Measurements from ENCODE around the gene IFT88.

Gene IFT88

DNA sequence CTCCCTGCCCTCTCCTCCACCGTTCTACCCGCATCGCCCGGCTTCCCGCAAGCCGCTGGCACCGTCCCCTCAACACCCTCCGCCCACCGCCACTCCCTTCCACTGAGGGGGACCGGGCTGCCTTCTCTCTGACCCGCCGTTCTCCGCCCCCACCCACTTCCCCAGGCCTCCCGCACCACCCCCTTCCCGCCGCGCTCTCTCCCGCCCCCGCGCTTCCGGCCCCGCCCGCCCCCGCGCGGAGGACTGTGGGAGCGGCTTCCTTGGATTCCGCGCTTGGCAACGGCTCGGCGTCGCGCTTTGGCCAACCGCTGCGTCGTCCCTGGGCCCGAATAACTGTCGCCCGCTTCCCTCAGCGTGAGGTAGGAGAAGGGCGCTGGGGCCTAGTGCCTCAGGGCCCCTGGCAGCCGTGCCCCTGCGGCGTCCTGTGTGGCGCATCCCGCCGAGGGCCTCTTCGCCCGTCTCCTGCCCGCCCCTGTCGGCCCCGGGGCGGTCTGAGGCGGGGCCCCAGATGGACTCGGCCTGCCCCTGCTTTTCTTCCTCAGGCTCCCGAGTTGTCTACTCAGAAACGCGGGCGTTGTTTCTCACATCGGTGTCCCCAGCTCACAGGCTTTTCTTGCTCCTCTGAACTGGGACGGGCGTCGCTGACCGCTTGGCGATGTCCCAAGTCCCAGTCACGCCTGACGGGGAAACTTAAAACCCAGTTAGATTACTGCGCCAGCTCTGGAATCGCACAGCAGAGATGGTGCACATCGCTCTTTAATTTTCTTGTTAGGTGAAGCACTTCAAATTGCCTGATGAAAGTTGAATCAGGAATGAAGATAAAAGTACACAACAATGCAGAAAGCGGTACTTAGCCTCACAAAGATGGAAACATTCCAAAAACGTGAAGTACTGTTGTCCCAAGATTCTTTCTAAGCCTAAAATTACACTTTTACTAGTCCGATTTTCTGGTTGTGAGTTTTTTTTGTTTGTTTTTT is at the start of gene IFT88:
TSS of gene IFT88 (plus strand) at position 260 of the 977 bp plus-strand sequence. CDS start 7,229 bp downstream, outside the sequence.
- peak; percentile 85 for DNase-seq

- DNase-seq = no peak
Measured at GRCh38 chr13:20518660-20519100, 48.3 kb upstream of the IFT88 start.

- no peak for DNase-seq
Measured at GRCh38 chr13:20519875-20520274, 47.1 kb upstream of the IFT88 start.

DNA sequence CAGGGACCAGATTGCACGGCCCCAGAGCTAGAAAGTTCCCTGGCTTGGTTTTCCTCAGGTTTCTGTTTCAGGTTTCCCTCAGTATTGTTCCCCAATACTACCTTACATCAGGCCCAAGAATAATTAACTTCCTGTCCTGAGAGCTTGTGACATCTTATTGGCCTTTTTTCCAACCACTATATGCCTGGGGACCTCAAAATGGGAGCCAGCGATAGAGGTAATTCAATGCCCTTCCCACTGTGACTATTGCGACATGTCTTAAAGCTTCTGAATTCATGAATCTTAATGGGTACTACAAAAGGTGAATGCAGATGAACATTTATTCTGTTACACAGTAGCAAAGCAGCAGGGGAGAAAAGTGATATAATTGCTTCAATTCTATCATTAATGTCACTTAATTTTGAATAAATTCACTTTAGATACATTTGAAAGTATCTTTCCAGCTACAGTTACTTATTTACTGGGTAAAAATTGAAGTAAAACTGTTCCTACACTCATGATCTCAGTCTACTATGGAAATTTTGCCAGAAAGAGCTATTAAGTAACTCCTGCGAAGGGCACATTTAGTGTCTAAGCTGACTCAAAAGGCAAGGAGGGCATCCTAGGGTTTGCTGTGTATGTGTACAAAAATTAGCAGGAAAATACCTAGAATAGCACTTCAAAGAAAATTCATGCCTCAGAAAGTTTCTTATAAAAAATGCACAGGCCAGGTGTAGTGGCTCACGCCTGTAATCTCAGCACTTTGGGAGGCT is 45.4 kb upstream of the IFT88 start:
- peak; percentile 25 for DNase-seq

DNA sequence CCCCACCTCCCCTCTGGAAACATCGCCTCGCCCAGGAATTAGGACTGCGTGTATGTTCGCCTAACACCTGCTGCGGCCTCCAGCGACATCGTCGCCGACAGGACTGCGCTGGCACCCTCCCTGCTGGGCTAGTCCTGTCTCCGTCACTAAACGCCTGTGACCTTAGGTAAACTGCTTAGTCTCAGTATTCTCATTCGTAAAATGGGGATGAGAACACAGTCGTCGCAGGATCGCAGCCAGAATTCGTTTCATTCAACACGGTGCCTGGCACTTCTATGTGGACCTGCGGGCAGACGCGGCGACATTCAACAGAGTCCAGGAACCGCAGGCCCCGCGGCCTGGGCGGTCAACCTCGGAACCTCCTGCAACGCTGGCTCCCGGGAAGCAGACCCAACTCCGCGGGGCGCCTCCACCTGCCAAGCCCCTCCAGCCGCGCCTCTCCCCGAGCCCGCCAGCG is 41.8 kb upstream of the IFT88 start:
- peak; percentile 32 for DNase-seq

- DNase-seq = peak; percentile 90
Measured at GRCh38 chr13:20525601-20526544, 41.1 kb upstream of the IFT88 start, which contains the start of gene CRYL1. Gene CRYL1 (minus strand): TSS chr13:20525857. CDS start chr13:20525794, 63 bp downstream.

GRCh38 chr13:20526664-20527063 is 40.3 kb upstream of the IFT88 start:
- DNase-seq = no peak

- DNase-seq = peak; percentile 51
Measured at GRCh38 chr13:20528452-20528851, 38.5 kb upstream of the IFT88 start.

- DNase-seq = no peak
Measured at GRCh38 chr13:20534038-20534608, 32.8 kb upstream of the IFT88 start.

DNA sequence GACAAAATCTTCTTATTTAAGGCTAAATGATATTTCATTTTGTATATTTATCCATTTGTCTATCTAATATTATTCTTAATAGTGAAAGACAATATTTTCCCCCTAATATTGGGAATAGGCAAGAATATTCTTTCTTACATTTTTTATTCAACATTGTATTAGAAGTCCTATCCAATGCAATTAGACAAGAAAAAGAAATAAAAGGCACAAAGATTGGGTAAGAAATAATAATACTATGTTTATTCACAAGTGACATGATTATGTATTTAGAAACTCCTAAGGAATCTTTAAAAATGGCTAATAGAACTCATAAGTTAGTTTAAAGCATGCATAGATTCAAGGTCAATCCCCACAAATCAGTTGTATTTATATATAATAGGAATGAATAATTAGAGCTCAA is 30.0 kb upstream of the IFT88 start:
- DNase-seq = no peak

DNA sequence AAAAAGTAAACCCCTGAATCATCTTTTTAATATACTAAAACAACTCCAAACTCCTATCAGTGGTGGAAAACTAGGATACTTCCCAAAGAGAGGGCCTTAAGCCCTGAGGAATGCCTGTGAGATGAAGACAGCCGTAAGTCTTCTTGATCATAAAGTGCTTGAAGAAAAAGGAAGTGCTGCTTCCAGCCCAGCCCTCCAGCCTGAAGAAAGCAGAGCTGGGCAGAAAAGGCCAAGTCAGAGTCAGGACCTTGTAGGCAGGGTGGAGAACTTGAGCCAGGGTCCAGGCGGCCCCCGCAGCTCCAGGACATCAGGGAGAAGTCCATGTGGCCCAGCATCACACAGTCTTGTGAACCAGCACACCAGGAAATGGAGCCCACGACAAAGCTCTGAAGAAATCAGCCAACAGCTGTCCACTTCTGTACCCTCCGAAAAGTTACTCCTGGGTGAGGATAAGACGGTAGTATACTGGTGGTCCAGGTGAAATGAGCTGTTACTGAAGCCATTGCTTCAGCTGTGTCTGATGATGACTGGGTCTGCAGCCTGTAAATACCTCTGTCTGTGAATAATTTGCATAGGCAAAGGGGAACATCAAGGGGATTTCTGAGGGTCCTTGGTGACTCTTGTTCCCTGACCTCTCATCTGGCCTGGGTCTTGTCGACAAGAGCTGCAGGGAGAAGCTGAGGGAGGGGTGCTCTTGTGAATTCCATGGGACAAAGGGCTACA is 22.6 kb upstream of the IFT88 start:
- peak; percentile 58 for DNase-seq

GRCh38 chr13:20546556-20546955 is 20.4 kb upstream of the IFT88 start:
- peak; percentile 49 for DNase-seq

GRCh38 chr13:20547479-20547908 is 19.5 kb upstream of the IFT88 start:
- no peak for DNase-seq

DNA sequence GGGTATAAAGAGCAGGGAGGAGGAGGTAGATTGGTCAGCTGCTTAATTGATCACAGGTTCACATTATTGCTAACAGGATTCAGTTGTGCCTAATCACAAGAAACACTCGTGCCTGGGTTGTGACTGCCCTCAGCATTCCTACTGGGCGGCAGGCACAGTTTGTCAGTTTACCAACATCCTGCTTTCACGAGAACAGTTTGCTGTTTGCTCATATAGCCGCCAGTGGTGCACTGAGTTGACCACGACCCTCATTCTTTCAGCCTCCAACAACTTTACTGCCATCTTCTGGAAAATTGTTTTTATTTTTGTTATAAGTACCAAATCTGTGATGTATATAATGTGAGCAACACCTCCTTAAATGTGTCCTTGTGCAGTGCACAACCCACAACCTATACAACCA is 16.2 kb upstream of the IFT88 start:
- no peak for DNase-seq

DNA sequence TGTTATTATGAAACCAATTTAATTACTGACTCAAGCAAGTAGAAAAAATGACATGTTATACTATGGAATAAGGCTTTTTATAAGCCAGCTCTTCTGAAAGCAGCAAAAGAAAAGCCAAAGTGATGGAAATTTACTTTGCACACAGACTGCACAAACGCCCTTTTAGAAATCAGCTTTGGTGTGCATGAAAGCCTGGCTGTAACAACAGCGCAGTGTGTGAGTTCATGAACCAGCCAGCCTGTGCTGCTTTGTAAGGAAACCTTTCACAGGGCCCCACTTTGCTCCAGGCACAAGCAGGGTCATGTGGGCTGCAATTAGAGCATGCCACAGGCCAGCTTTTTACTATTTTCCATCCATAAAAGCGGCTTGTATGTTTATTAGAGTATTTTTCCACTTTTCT is 13.6 kb upstream of the IFT88 start:
- no peak for DNase-seq

DNA sequence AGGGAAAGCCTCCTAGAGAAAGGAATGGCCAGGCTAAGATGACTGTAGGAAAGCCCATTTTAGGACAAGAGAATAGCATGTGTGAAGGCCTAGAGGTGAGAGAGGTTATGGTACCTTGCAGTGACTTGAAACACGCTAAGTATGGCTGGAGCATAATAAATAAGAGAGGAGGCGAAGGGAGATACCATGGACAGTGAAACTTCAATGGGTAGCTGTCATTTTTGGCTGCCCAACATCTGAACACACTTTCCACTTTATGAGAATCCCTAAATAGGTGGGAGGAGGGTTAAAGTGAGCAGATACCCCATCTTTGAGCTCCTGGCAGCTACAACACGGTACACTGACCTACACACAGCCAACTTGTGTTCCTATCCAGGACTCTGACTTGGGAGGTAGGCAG is 8.0 kb upstream of the IFT88 start:
- no peak for DNase-seq

DNA sequence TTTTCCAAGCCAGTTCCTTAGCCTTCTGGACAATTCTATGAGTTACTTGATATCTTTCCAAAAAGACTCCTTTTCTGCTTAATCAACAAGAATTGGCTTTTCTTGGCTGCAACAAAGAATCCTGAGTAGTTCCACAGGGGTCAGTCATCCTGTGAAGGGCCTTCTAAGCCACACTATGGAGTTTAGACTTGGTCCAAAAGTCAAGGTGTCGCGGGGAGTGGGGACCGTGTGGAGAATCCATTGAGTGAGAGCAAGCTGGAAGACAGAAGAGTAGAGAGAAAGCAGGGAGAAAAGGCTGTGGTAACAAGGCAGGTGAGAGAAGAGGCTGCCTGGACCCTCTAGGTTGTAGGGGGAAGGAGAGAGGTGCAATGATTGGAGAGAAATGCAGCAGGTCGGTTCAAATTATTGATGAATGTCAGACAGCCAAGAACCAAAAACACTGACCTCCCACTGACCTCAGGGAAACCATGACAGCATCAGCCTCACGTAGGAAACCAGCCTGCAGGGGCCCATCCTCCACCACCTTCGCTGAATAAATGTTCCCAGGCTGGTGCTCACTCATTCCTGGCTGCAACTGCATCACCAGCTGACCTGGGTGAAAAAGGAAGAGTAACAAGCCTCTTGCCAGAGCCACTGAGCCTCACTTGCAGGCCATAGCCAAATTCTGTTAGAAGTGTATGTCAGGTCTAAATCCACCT is 7.1 kb upstream of the IFT88 start:
- DNase-seq = no peak

DNA sequence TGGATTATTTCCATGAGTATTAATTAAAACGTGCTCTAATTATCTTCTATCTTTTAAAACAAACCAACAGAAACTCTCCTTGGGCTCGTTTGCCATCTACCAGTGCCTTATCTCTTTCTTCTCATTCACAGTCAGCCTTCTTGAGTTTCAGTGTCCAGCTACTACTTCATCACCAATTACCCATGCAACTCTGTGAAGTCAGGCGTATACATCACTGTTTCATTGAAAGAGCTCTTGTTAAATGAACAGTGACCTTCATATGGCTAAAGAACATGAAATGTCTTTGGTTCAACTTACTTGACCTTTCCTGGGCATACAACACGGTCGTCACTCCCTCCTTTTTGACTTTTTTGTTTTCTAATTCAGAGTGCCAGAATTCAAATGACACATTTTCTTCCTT is 5.2 kb upstream of the IFT88 start:
- DNase-seq = no peak

DNA sequence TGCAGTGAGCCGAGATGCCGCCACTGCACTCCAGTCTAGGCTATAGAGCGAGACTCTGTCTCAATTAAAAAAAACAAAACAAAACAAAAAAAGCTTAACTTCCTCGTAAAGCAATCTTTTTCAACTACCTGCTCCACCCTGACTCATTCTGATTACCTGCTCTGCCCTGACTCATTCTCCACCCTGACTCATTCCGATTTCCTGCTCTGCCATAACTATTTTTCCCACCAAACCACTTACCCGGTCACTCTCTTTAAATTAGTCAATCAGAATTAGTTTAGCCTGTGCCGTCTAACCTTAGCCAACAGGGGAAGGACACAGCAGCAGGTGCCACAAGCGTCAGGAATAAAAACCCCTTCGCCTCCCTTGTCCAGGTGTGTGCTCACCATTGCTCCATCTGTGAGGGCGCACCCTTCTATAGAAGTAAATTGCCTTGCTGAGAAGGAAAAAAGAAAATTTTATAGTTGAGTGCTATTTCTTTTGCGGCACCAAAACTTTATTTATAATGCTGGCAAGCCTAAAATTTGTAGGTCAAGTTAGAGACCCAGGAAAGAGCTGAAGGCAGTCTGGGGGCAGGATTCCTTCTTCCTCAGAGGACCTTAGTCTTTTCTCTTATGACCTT is 1.7 kb upstream of the IFT88 start:
- no peak for DNase-seq

- DNase-seq = peak; percentile 49
Measured at GRCh38 chr13:20566468-20566897, 474 bp upstream of the IFT88 start.

All from suppressor macrophage treated with lipopolysaccharide for 4 hours (primary cell).